Measurements from ENCODE around the gene CACNA1D. TPM values are rescaled to one million over a fixed set of nuclear protein-coding genes. Genes with fewer than 3 reads are reported as not detected.

CACNA1D gene
- total and polyA plus RNA-seq, 9 of the 15 experiments (the other 6 are each of a cell fraction or from before 2014, with no cell fraction given): 0.29 TPM; not detected in 8

GRCh38 chr3:53629402-53629723 lies 135.0 kb downstream of the CACNA1D start (continued):
- no peak for TF ChIP-seq PKNOX1 (IDR thresholded peaks at IDR 0.05)
- TF ChIP-seq CXXC5 (CRISPR knock-in tag; IDR thresholded peaks at IDR 0.05): no peak
- TF ChIP-seq ZNF589 (CRISPR knock-in tag; IDR thresholded peaks at IDR 0.05; ENCODE audit: low read depth): no peak
- TF ChIP-seq ETV5 (CRISPR knock-in tag; IDR thresholded peaks at IDR 0.05; ENCODE audit: low read depth): no peak
- TF ChIP-seq POLR2AphosphoS2 (IDR thresholded peaks at IDR 0.05; ENCODE audit: low read length): no peak
- TF ChIP-seq ZNF57 (CRISPR knock-in tag; IDR thresholded peaks at IDR 0.05): no peak

DNA sequence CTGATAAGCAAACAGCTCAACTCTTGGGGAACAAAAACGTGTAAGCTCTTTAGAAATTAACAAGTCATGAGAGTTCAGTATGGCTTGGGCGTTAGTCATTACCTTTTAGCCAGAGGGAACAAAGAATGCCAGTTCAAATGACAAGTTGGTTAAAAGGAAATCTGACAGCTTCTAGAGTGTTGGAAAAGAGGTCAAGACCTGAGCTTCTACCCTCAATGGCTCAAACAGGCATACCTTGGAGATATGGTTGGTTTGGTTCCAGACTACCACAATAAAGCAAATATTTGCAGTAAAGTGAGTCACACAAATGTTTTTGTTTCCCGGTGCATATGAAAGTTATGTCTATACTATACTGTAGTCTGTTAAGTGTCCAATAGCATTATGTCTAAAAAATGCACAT lies 136.1 kb downstream of the CACNA1D start:
- H4K20me1 ChIP-seq (replicated peaks; ENCODE audit: control insufficient read depth, insufficient read depth, low read length): no peaks in the 10 kb centered on the region
- H3K9me1 ChIP-seq (ENCODE audit: control insufficient read depth, insufficient read depth, low read length): no peaks in the 10 kb centered on the region
- no peaks in the 10 kb centered on the region; a peak in 1 of 5 replicates for H3K4me1 ChIP-seq (replicated peaks in 1 of 2; ENCODE audit: control insufficient read depth in 2 of 2, insufficient read depth in 2 of 2, low read length in 2 of 2)
- no peak overlapping the region for H3K27ac ChIP-seq (ENCODE audit: extremely low read depth, low read depth, low read length)
- no peak for DNase-seq (ENCODE audit: extremely low read depth in 1 of 4, low spot score in 3 of 4)
- in situ Hi-C loops (cut with MboI): no loop called here
- intact Hi-C loops (cut with micrococcal nuclease): no loop called here
- ATAC-seq: no peak
- H3K4me3 ChIP-seq: no peak overlapping the region
- ChIA-PET CTCF (ENCODE audit: low intra/inter-chr PET ratio) (no interaction called here), POLR2A (no interaction called here)
- WGBS (ENCODE audit: insufficient coverage, low coverage, missing lambda C conversion rate): 0% methylated on average over 3 of the region's 3 CpGs
- no peaks in the 10 kb centered on the region for H3K9me3 ChIP-seq (replicated peaks; ENCODE audit: control insufficient read depth, insufficient read depth, low read depth, low read length)
- no peaks in the 10 kb centered on the region for H3K36me3 ChIP-seq (ENCODE audit: control insufficient read depth, insufficient read depth, low read length)
- no peak for FAIRE-seq
- no peak overlapping the region for H3K9ac ChIP-seq (ENCODE audit: insufficient read depth in 1 of 2, low read depth in 2 of 2, low read length in 2 of 2)
- H3K27me3 ChIP-seq (ENCODE audit: control insufficient read depth in 2 of 2, insufficient read depth in 2 of 2, low read length in 2 of 2): peaks cover 0 to 4% of the 10 kb centered on the region in 2 experiments; a peak in 2 of 5 replicates
- no peak overlapping the region for H3K4me2 ChIP-seq (ENCODE audit: insufficient read depth, low read length)
- no peak overlapping the region for H2AFZ ChIP-seq (ENCODE audit: low read depth, low read length)
- H3K79me2 ChIP-seq (ENCODE audit: control insufficient read depth, insufficient read depth, low read length): no peaks in the 10 kb centered on the region
- BruUV-seq (replicated peaks): no TSS peak
- TF ChIP-seq, protein P1, sequence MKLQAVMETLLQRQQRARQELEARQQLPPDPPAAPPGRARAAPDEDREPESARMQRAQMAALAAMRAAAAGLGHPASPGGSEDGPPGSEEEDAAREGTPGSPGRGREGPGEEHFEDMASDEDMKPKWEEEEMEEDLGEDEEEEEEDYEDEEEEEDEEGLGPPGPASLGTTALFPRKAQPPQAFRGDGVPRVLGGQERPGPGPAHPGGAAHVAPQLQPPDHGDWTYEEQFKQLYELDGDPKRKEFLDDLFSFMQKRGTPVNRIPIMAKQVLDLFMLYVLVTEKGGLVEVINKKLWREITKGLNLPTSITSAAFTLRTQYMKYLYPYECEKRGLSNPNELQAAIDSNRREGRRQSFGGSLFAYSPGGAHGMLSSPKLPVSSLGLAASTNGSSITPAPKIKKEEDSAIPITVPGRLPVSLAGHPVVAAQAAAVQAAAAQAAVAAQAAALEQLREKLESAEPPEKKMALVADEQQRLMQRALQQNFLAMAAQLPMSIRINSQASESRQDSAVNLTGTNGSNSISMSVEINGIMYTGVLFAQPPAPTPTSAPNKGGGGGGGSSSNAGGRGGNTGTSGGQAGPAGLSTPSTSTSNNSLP (IDR thresholded peaks at IDR 0.05; ENCODE audit: borderline replicate concordance, low read depth, low read length): no peak
- TF ChIP-seq MIER1 (IDR thresholded peaks at IDR 0.05; ENCODE audit: low read depth) (no peak), ZNF75A (CRISPR knock-in tag; IDR thresholded peaks at IDR 0.05) (no peak), ZBTB2 (IDR thresholded peaks at IDR 0.05) (no peak), SNIP1 (IDR thresholded peaks at IDR 0.05; ENCODE audit: low read depth) (no peak), PRDM10 (IDR thresholded peaks at IDR 0.05; ENCODE audit: partially characterized antibody) (no peak), CHD1 (IDR thresholded peaks at IDR 0.05; ENCODE audit: low read length) (no peak)

All from K562 (cell line).